ENCODE measurements around the gene IL10.

GRCh38 chr1:206717674-206717989 lies 54.7 kb downstream of the IL10 start:
- TF ChIP-seq POLR2A (IDR thresholded peaks at IDR 0.05) (no peak), EP300 (IDR thresholded peaks at IDR 0.05) (no peak), POLR2AphosphoS5 (IDR thresholded peaks at IDR 0.05) (no peak)

Data from stomach (tissue), 4 donors.